ES-I3 (cell line): Measurements from ENCODE around the gene IER5.
"Not testable (repeated sequence)": the region's sequence is repeated elsewhere in the genome, so short reads cannot be mapped to it uniquely, and the experiment has no call there.

Experiments used
- H3K36me3 ChIP-seq: 2 replicates; pipeline ENCODE4 v1.6.1; 2013; ENCODE audit warnings: mild to moderate bottlenecking, low read length, control low read depth, moderate library complexity; ENCODE audit not compliant: insufficient read depth
- H3K4me1 ChIP-seq: 2 replicates; pipeline ENCODE4 v1.6.1; 2013; ENCODE audit warnings: mild to moderate bottlenecking, control low read depth, low read length; ENCODE audit not compliant: insufficient read depth
- H3K9ac ChIP-seq: 2 replicates; pipeline ENCODE4 v1.6.1; 2013; ENCODE audit warnings: low read depth, mild to moderate bottlenecking, low read length, moderate library complexity
- H3K9me3 ChIP-seq: 2 replicates; pipeline ENCODE4 v1.6.1; 2013; ENCODE audit warnings: mild to moderate bottlenecking, low read length, moderate library complexity; ENCODE audit not compliant: control insufficient read depth, insufficient read depth

Gene IER5

GRCh38 chr1:181108304-181108867 is 19.9 kb downstream of the IER5 start:
- H3K9me3 ChIP-seq = no peaks in the 10 kb centered on the region
- peaks cover 21% of the 10 kb centered on the region for H3K4me1 ChIP-seq
- no peak overlapping the region for H3K9ac ChIP-seq
- no peaks in the 10 kb centered on the region for H3K36me3 ChIP-seq

GRCh38 chr1:181110013-181110412 is 21.5 kb downstream of the IER5 start:
- no peaks in the 10 kb centered on the region for H3K36me3 ChIP-seq
- no peak overlapping the region for H3K9ac ChIP-seq
- H3K9me3 ChIP-seq = no peaks in the 10 kb centered on the region
- H3K4me1 ChIP-seq = peaks cover 21% of the 10 kb centered on the region

GRCh38 chr1:181111559-181111958 is 23.1 kb downstream of the IER5 start:
- H3K4me1 ChIP-seq = peaks cover 21% of the 10 kb centered on the region
- H3K9ac ChIP-seq = no peak overlapping the region
- H3K36me3 ChIP-seq = no peaks in the 10 kb centered on the region
- H3K9me3 ChIP-seq = no peaks in the 10 kb centered on the region

- Histone ChIP-seq H3K4me1 (peaks cover 21% of the 10 kb centered on the region), H3K9ac (no peak overlapping the region), H3K36me3 (no peaks in the 10 kb centered on the region), H3K9me3 (no peaks in the 10 kb centered on the region)
These were observed 23.8 kb downstream of the IER5 start for GRCh38 chr1:181112071-181112929.

- Histone ChIP-seq H3K9me3 (no peaks in the 10 kb centered on the region), H3K4me1 (peaks cover 29% of the 10 kb centered on the region), H3K36me3 (no peaks in the 10 kb centered on the region), H3K9ac (no peak overlapping the region)
These were observed 24.6 kb downstream of the IER5 start for GRCh38 chr1:181113059-181113641.

- peaks cover 19% of the 10 kb centered on the region; the same call in 1 of the 2 replicates for H3K4me1 ChIP-seq
- H3K9ac ChIP-seq = no peak overlapping the region
- H3K9me3 ChIP-seq = no peaks in the 10 kb centered on the region
- no peaks in the 10 kb centered on the region for H3K36me3 ChIP-seq
These were observed 26.3 kb downstream of the IER5 start for GRCh38 chr1:181114574-181115367.

GRCh38 chr1:181115368-181115684 is 26.8 kb downstream of the IER5 start:
- H3K9ac ChIP-seq = no peak overlapping the region
- no peaks in the 10 kb centered on the region for H3K36me3 ChIP-seq
- H3K9me3 ChIP-seq = no peaks in the 10 kb centered on the region
- H3K4me1 ChIP-seq = peaks cover 17% of the 10 kb centered on the region; the same call in 1 of the 2 replicates

GRCh38 chr1:181115971-181116370 is 27.5 kb downstream of the IER5 start:
- not testable (repeated sequence) for H3K9me3 ChIP-seq, H3K36me3 ChIP-seq, H3K9ac ChIP-seq
- peaks cover 17% of the 10 kb centered on the region; the same call in 1 of the 2 replicates for H3K4me1 ChIP-seq

- Histone ChIP-seq H3K36me3 (no peaks in the 10 kb centered on the region), H3K9me3 (no peaks in the 10 kb centered on the region), H3K9ac (no peak overlapping the region), H3K4me1 (peaks cover 17% of the 10 kb centered on the region; the same call in 1 of the 2 replicates)
These were observed 28.4 kb downstream of the IER5 start for GRCh38 chr1:181116819-181117390.

- no peak overlapping the region for H3K9ac ChIP-seq
- no peaks in the 10 kb centered on the region for H3K9me3 ChIP-seq
- no peaks in the 10 kb centered on the region for H3K36me3 ChIP-seq
- H3K4me1 ChIP-seq = peaks cover 17% of the 10 kb centered on the region; the same call in 1 of the 2 replicates
These were observed 29.3 kb downstream of the IER5 start for GRCh38 chr1:181117648-181118449.

- Histone ChIP-seq H3K36me3 (no peaks in the 10 kb centered on the region), H3K9ac (no peak overlapping the region), H3K9me3 (no peaks in the 10 kb centered on the region), H3K4me1 (peaks cover 8% of the 10 kb centered on the region; the same call in 1 of the 2 replicates)
These were observed 30.8 kb downstream of the IER5 start for GRCh38 chr1:181119093-181119989.

- Histone ChIP-seq H3K36me3 (no peaks in the 10 kb centered on the region), H3K4me1 (peaks cover 8% of the 10 kb centered on the region; the same call in 1 of the 2 replicates), H3K9me3 (no peaks in the 10 kb centered on the region), H3K9ac (no peak overlapping the region)
These were observed 32.4 kb downstream of the IER5 start for GRCh38 chr1:181120924-181121323.

GRCh38 chr1:181121498-181121897 is 33.0 kb downstream of the IER5 start:
- H3K9me3 ChIP-seq = no peaks in the 10 kb centered on the region
- peaks cover 12% of the 10 kb centered on the region; the same call in 1 of the 2 replicates for H3K4me1 ChIP-seq
- H3K36me3 ChIP-seq = no peaks in the 10 kb centered on the region
- no peak overlapping the region for H3K9ac ChIP-seq
